Fibroblast of mammary gland (primary cell): ENCODE results near the gene TPBGL.

Experiments
- DNase-seq: peaks from one replicate; pipeline ENCODE4 v3.0.0-alpha.2; 2010; ENCODE audit warnings: low read depth
- H3K4me3 ChIP-seq: 2 replicates; pipeline ENCODE4 v1.5.1; 2011; ENCODE audit warnings: low read depth, mild to moderate bottlenecking, low read length, moderate library complexity; ENCODE audit not compliant: control insufficient read depth
- CTCF ChIP-seq: conservative IDR thresholded peaks from 2 replicates; pipeline ENCODE4 v1.5.1; 2011; ENCODE audit warnings: low read depth, low read length, inconsistent platforms; ENCODE audit not compliant: control insufficient read depth, insufficient read depth

Gene TPBGL

GRCh38 chr11:75287579-75287978 lies 47.0 kb downstream of the TPBGL start:
- H3K4me3 ChIP-seq = no peak overlapping the region
- no peak for TF ChIP-seq CTCF
- DNase-seq = no peak

GRCh38 chr11:75289511-75289760 lies 48.9 kb downstream of the TPBGL start:
- H3K4me3 ChIP-seq = no peak overlapping the region
- no peak for TF ChIP-seq CTCF
- no peak for DNase-seq

- TF ChIP-seq CTCF = no peak
- no peak overlapping the region for H3K4me3 ChIP-seq
- no peak for DNase-seq
Measured at GRCh38 chr11:75289919-75290318, 49.3 kb downstream of the TPBGL start.

- H3K4me3 ChIP-seq = no peak overlapping the region
- TF ChIP-seq CTCF = no peak
- no peak for DNase-seq
Measured at GRCh38 chr11:75291741-75292140, 51.2 kb downstream of the TPBGL start.

GRCh38 chr11:75292943-75293342 lies 52.4 kb downstream of the TPBGL start:
- DNase-seq = no peak
- no peak overlapping the region for H3K4me3 ChIP-seq
- TF ChIP-seq CTCF = no peak
